Measurements from ENCODE around the gene FAM76A.
"Not testable (repeated sequence)": the region's sequence is repeated elsewhere in the genome, so short reads cannot be mapped to it uniquely, and the experiment has no call there.

The FAM76A gene

GRCh38 chr1:27779122-27779521 is 53.4 kb downstream of the FAM76A start:
- no peak for DNase-seq (ENCODE audit: low read depth)
- TF ChIP-seq, protein P1, sequence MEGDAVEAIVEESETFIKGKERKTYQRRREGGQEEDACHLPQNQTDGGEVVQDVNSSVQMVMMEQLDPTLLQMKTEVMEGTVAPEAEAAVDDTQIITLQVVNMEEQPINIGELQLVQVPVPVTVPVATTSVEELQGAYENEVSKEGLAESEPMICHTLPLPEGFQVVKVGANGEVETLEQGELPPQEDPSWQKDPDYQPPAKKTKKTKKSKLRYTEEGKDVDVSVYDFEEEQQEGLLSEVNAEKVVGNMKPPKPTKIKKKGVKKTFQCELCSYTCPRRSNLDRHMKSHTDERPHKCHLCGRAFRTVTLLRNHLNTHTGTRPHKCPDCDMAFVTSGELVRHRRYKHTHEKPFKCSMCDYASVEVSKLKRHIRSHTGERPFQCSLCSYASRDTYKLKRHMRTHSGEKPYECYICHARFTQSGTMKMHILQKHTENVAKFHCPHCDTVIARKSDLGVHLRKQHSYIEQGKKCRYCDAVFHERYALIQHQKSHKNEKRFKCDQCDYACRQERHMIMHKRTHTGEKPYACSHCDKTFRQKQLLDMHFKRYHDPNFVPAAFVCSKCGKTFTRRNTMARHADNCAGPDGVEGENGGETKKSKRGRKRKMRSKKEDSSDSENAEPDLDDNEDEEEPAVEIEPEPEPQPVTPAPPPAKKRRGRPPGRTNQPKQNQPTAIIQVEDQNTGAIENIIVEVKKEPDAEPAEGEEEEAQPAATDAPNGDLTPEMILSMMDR (conservative IDR thresholded peaks at IDR 0.05; ENCODE audit: low read length) = no peak
- H3K4me3 ChIP-seq (ENCODE audit: low read length) = no peak overlapping the region

GRCh38 chr1:27782950-27783349 is 57.2 kb downstream of the FAM76A start:
- TF ChIP-seq, protein P1 (conservative IDR thresholded peaks at IDR 0.05; ENCODE audit: low read length) = no peak
- DNase-seq (ENCODE audit: low read depth) = no peak
- H3K4me3 ChIP-seq (ENCODE audit: low read length) = no peak overlapping the region

DNA sequence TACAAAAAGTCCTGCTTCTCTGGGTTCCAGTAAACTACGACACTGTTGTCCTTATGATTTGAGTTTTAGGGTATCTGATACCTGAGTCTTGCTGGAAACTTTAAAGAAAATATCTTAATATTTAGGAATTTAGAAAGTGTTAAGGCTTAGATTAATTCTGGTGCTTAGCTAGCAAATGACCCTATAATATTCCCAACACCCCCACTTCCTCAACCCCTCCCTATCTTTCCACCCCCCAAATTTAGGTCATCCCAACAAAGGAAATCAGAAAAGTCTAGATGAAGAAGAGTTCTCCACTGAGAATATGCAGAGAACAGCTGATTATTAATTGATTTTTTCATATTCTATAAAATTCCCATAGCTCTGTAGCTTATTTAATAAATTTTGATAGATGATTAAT is 58.9 kb downstream of the FAM76A start:
- DNase-seq (ENCODE audit: low read depth) = no peak
- TF ChIP-seq, protein P1 (conservative IDR thresholded peaks at IDR 0.05; ENCODE audit: low read length) = no peak
- no peak overlapping the region for H3K4me3 ChIP-seq (ENCODE audit: low read length)

- TF ChIP-seq, protein P1 (conservative IDR thresholded peaks at IDR 0.05; ENCODE audit: low read length) = no peak
- peak; percentile 39 for DNase-seq (ENCODE audit: low read depth)
- H3K4me3 ChIP-seq (ENCODE audit: low read length) = no peak overlapping the region
Measured at GRCh38 chr1:27785781-27786455, 60.2 kb downstream of the FAM76A start.

GRCh38 chr1:27787895-27788294 is 62.1 kb downstream of the FAM76A start:
- no peak overlapping the region for H3K4me3 ChIP-seq (ENCODE audit: low read length)
- TF ChIP-seq, protein P1 (conservative IDR thresholded peaks at IDR 0.05; ENCODE audit: low read length) = no peak
- peak; percentile 63 for DNase-seq (ENCODE audit: low read depth)

- H3K4me3 ChIP-seq (ENCODE audit: low read length) = no peak overlapping the region
Measured at GRCh38 chr1:27789540-27790041, 63.8 kb downstream of the FAM76A start.

DNA sequence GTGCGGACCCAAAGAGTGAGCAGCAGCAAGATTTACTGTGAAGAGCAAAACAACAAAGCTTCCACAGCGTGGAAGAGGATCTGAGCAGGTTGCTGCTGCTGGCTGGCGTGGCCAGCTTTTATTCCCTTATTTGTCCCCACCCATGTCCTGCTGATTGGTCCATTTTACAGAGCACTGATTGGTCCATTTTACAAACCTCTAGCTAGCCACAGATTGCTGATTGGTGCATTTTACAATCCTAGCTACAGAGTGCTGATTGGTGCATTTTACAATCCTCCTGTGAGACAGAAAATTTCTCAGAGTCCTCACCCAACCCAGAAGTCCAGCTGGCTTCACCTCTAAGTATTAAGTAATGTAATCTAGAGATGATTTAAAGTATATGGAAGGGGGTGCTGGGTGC is 64.5 kb downstream of the FAM76A start:
- not testable (repeated sequence) for H3K4me3 ChIP-seq (ENCODE audit: low read length); DNase-seq (ENCODE audit: low read depth)

More at GRCh38 chr1:27789540-27790041, 63.8 kb downstream of the FAM76A start:
- TF ChIP-seq, protein P1 (conservative IDR thresholded peaks at IDR 0.05; ENCODE audit: low read length) = no peak
- peak; percentile 22 for DNase-seq (ENCODE audit: low read depth)
